Cortex of kidney (tissue), 1 donor: ENCODE measurements around the gene ACAP2.
"Not testable (repeated sequence)": the region's sequence is repeated elsewhere in the genome, so short reads cannot be mapped to it uniquely, and the experiment has no call there.

Experiments used
- DNase-seq: peaks from one replicate; lab custom pipeline; 2025; lab: John Stamatoyannopoulos, UW

The ACAP2 gene

GRCh38 chr3:195445885-195446284 lies 3.1 kb upstream of the ACAP2 start:
- no peak for DNase-seq

GRCh38 chr3:195443391-195443989 lies 670 bp upstream of the ACAP2 start:
- no peak for DNase-seq

GRCh38 chr3:195441992-195442572 lies 738 bp downstream of the ACAP2 start:
- no peak for DNase-seq

GRCh38 chr3:195441476-195441991 lies 1.3 kb downstream of the ACAP2 start:
- DNase-seq: no peak

GRCh38 chr3:195441051-195441450 lies 1.8 kb downstream of the ACAP2 start:
- no peak for DNase-seq

GRCh38 chr3:195440379-195440778 lies 2.4 kb downstream of the ACAP2 start:
- DNase-seq: no peak

GRCh38 chr3:195438371-195438770 lies 4.4 kb downstream of the ACAP2 start:
- DNase-seq: no peak

- no peak for DNase-seq
Observed at GRCh38 chr3:195425849-195426248, 17.0 kb downstream of the ACAP2 start.

- DNase-seq: no peak
Observed at GRCh38 chr3:195423818-195424217, 19.0 kb downstream of the ACAP2 start.

- no peak for DNase-seq
Observed at GRCh38 chr3:195421400-195421799, 21.4 kb downstream of the ACAP2 start.

GRCh38 chr3:195416795-195417194 lies 26.0 kb downstream of the ACAP2 start:
- no peak for DNase-seq

- no peak for DNase-seq
Observed at GRCh38 chr3:195411836-195412235, 31.0 kb downstream of the ACAP2 start.

GRCh38 chr3:195410546-195410945 lies 32.3 kb downstream of the ACAP2 start:
- no peak for DNase-seq

GRCh38 chr3:195407531-195408409 lies 35.0 kb downstream of the ACAP2 start:
- DNase-seq: no peak

- no peak for DNase-seq
Observed at GRCh38 chr3:195405651-195406050, 37.2 kb downstream of the ACAP2 start.

- no peak for DNase-seq
Observed at GRCh38 chr3:195403841-195404408, 38.9 kb downstream of the ACAP2 start.

- DNase-seq: no peak
Observed at GRCh38 chr3:195403244-195403643, 39.6 kb downstream of the ACAP2 start.

- DNase-seq: no peak
Observed at GRCh38 chr3:195401943-195402342, 40.9 kb downstream of the ACAP2 start.

GRCh38 chr3:195398460-195398859 lies 44.4 kb downstream of the ACAP2 start:
- not testable (repeated sequence) for DNase-seq

GRCh38 chr3:195397524-195397923 lies 45.3 kb downstream of the ACAP2 start:
- no peak for DNase-seq

GRCh38 chr3:195395208-195395816 lies 47.5 kb downstream of the ACAP2 start:
- DNase-seq: no peak

- DNase-seq: no peak
Observed at GRCh38 chr3:195394700-195395099, 48.1 kb downstream of the ACAP2 start.
